ENCODE measurements around the gene FBXL17.

FBXL17 gene

GRCh38 chr5:107930891-107931290 lies 451.0 kb downstream of the FBXL17 start:
- TF ChIP-seq CTCF (IDR thresholded peaks at IDR 0.05; ENCODE audit: low read depth, low read length) = no peak
- DNase-seq = no peak

DNA sequence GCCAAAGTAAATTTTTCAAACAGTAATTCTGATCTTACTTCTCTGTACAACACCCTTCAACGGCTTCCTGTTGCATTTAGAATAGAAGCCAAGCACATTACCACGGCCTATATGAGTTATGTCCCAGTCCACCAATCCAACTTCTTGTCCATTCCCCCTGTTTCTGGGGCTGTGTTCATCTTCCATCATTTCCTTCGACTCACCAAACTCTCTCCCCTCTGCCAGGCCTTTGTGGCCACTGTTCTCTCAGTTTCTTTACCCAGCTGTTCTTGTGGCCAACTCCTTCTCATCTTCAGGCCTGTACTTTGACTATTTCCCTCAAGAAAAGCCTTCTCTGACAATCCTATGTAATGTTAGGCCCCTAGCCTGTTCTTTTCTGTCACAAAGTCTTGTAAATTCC lies 451.8 kb downstream of the FBXL17 start:
- Histone ChIP-seq H3K4me1 (peaks cover 3% of the 10 kb centered on the region; the same call in 1 of the 2 replicates), H3K9me3 (no peaks in the 10 kb centered on the region), H3K27me3 (no peaks in the 10 kb centered on the region), H3K4me3 (ENCODE audit: low read depth, low read length) (no peak overlapping the region), H3K36me3 (no peaks in the 10 kb centered on the region)
- TF ChIP-seq CTCF (IDR thresholded peaks at IDR 0.05; ENCODE audit: low read depth, low read length) = no peak
- DNase-seq = no peak

More at GRCh38 chr5:107930891-107931290, 451.0 kb downstream of the FBXL17 start:
- Histone ChIP-seq H3K27me3 (no peaks in the 10 kb centered on the region), H3K36me3 (no peaks in the 10 kb centered on the region), H3K4me1 (peaks cover 8% of the 10 kb centered on the region), H3K9me3 (no peaks in the 10 kb centered on the region), H3K4me3 (ENCODE audit: low read depth, low read length) (no peak overlapping the region)

DNA sequence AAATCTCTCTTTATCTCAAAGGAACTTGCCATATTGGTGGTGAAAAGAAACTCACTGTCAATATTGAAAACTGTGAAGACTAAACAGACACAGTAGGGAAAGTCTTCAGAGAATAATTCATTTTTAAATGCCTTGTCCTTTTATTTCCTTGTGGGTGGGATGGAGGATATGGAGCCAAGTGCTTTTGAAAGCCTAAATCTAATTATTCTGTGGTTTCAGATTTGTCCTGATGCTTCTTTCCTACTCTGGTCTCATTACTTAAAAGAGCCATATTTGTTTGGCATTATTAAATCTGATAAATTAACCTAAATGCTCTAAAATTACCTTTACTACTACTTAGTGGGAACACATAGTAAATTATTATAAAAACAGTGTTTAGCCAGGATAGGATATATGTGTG lies 452.8 kb downstream of the FBXL17 start:
- TF ChIP-seq CTCF (IDR thresholded peaks at IDR 0.05; ENCODE audit: low read depth, low read length) = no peak
- Histone ChIP-seq H3K4me1 (peaks cover 3% of the 10 kb centered on the region; the same call in 1 of the 2 replicates), H3K36me3 (no peaks in the 10 kb centered on the region), H3K27me3 (no peaks in the 10 kb centered on the region), H3K4me3 (ENCODE audit: low read depth, low read length) (no peak overlapping the region), H3K9me3 (no peaks in the 10 kb centered on the region)
- no peak for DNase-seq

DNA sequence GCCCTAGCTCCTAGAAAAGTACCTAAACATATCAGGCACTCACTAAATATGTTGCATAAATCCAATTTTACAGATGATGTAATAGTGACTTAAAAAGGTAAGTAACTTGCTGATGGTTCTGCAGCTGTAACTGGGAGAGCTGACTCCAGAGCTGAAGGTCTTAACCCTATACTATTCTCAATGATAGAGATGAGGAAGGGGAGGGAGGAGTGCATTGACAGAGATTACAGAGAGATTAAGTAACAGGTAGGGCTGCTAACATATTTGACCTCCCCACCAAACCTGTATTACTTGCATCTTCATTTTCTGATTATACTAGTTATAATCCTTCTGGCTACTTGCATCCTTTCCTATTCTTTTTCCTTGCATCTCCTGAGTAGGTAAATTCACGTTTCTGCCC lies 455.8 kb downstream of the FBXL17 start:
- Histone ChIP-seq H3K4me3 (ENCODE audit: low read depth, low read length) (no peak overlapping the region), H3K27me3 (no peaks in the 10 kb centered on the region), H3K9me3 (no peaks in the 10 kb centered on the region), H3K36me3 (no peaks in the 10 kb centered on the region), H3K4me1 (peaks cover 3% of the 10 kb centered on the region; the same call in 1 of the 2 replicates)
- no peak for TF ChIP-seq CTCF (IDR thresholded peaks at IDR 0.05; ENCODE audit: low read depth, low read length)
- no peak for DNase-seq

GRCh38 chr5:107925200-107925599 lies 456.7 kb downstream of the FBXL17 start:
- TF ChIP-seq CTCF (IDR thresholded peaks at IDR 0.05; ENCODE audit: low read depth, low read length) = no peak
- Histone ChIP-seq H3K36me3 (no peaks in the 10 kb centered on the region), H3K27me3 (no peaks in the 10 kb centered on the region), H3K4me1 (peaks cover 3% of the 10 kb centered on the region; the same call in 1 of the 2 replicates), H3K9me3 (no peaks in the 10 kb centered on the region), H3K4me3 (ENCODE audit: low read depth, low read length) (no peak overlapping the region)
- DNase-seq = no peak

GRCh38 chr5:107919969-107920368 lies 461.9 kb downstream of the FBXL17 start:
- H3K36me3 ChIP-seq = no peaks in the 10 kb centered on the region
- H3K27me3 ChIP-seq = no peaks in the 10 kb centered on the region
- no peaks in the 10 kb centered on the region for H3K4me1 ChIP-seq
- H3K9me3 ChIP-seq = no peaks in the 10 kb centered on the region
- no peak overlapping the region for H3K4me3 ChIP-seq (ENCODE audit: low read depth, low read length)
- DNase-seq = no peak
- no peak for TF ChIP-seq CTCF (IDR thresholded peaks at IDR 0.05; ENCODE audit: low read depth, low read length)
